GM12892 (cell line): ENCODE data around the gene PHYHIPL.

Experiments
- POLR2A ChIP-seq: IDR thresholded peaks from 2 replicates; pipeline ENCODE4 v1.6.1; 2011; ENCODE audit warnings: low read depth, low read length, control low read depth
- POLR2AphosphoS5 ChIP-seq: IDR thresholded peaks from 2 replicates; pipeline ENCODE4 v1.6.1; 2011; ENCODE audit warnings: low read depth, low read length, control low read depth
- TAF1 ChIP-seq: IDR thresholded peaks from 2 replicates; pipeline ENCODE4 v1.6.1; 2011; ENCODE audit warnings: low read depth, mild to moderate bottlenecking, control low read depth, low read length, borderline replicate concordance

GRCh38 chr10:59133841-59134593 is 42.4 kb upstream of the PHYHIPL start:
- TF ChIP-seq TAF1 (no peak), POLR2A (no peak), POLR2AphosphoS5 (no peak)
